ENCODE data around the gene RAB1B.
A peak's percentile ranks its signal among the peaks of the same experiment; 100 is the strongest.
"Not testable (repeated sequence)": the region's sequence is repeated elsewhere in the genome, so short reads cannot be mapped to it uniquely, and the experiment has no call there.

The RAB1B gene

GRCh38 chr11:66309475-66309874 is 41.0 kb downstream of the RAB1B start:
- no peak for DNase-seq (ENCODE audit: low spot score)

GRCh38 chr11:66310324-66310723 is 41.9 kb downstream of the RAB1B start:
- no peak for DNase-seq (ENCODE audit: low spot score)

- DNase-seq (ENCODE audit: low spot score), result not testable (repeated sequence)
Observed at GRCh38 chr11:66310803-66311440, 42.5 kb downstream of the RAB1B start.

GRCh38 chr11:66311470-66311964 is 43.1 kb downstream of the RAB1B start:
- DNase-seq (ENCODE audit: low spot score), result no peak

DNA sequence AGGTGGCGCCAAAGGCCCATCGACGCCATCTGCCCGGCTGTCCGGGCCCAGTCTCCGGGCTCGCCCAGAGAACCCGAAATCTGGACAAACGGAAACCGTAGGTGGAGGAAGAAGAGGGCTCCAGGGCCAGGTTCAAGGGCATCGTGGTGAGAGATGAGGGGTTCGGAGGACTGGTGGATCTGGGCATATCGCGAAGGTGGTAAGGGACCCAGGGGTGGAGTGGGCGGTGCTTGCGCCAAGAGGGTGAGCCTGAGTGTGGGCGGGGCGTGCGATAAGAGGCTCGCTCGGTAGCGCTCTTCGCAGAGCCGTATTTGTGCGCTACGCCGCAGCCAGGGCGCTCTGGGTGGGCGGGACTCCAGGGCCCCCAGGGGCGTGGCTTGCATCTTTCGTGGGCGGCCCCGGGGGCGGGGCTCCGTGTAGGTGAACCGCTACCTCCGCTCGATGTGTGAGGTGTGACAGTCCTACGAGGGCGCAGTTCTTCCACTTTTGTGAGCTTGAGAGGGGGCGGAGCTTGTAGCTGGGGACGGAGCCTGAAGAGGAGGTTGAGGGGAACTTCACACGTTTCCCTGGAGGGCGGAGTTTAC is 43.6 kb downstream of the RAB1B start:
- DNase-seq (ENCODE audit: low spot score), result peak; percentile 97

DNA sequence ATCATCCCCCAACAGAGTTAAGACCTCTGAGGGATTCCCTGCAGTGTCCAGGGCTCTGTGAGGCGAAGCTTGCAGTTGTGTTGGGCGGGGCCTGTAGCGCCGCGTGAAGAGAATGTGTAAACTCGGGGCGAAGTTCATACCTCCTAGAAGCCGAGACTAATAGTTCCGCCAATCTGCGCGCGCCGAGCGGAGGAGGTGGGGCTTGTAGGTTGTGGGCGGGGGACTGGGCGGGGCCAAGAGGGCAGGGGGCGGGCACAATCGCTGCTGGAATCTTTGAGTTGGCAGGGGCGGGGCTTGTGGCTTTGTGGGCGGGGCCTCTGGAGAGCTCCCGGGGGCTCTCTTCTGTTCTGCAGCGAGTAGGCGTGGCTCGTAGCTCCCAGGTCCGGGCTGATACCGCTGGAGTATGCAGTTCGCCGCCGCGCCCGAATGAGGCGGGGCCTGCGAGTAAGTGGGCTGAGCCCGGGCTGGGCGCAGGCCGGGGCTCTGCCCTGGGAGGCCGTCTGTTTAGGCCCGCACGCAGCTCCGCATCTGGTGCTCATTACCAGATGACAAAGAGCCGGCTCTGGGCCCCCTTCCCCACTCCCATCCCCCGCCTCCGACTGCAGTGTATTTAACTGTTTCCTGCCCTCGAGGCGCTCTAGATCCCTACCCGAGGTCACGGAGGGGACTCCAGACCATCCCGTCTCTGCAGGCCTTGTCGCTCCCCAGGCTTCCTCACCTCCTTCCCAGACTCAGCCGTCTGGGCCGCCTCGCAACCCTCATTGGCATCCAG is 44.3 kb downstream of the RAB1B start:
- DNase-seq (ENCODE audit: low spot score), result peak; percentile 98

- no peak for DNase-seq (ENCODE audit: low spot score)
Observed at GRCh38 chr11:66313321-66314185, 45.1 kb downstream of the RAB1B start.

GRCh38 chr11:66314186-66314501 is 45.7 kb downstream of the RAB1B start:
- DNase-seq (ENCODE audit: low spot score), result no peak

DNA sequence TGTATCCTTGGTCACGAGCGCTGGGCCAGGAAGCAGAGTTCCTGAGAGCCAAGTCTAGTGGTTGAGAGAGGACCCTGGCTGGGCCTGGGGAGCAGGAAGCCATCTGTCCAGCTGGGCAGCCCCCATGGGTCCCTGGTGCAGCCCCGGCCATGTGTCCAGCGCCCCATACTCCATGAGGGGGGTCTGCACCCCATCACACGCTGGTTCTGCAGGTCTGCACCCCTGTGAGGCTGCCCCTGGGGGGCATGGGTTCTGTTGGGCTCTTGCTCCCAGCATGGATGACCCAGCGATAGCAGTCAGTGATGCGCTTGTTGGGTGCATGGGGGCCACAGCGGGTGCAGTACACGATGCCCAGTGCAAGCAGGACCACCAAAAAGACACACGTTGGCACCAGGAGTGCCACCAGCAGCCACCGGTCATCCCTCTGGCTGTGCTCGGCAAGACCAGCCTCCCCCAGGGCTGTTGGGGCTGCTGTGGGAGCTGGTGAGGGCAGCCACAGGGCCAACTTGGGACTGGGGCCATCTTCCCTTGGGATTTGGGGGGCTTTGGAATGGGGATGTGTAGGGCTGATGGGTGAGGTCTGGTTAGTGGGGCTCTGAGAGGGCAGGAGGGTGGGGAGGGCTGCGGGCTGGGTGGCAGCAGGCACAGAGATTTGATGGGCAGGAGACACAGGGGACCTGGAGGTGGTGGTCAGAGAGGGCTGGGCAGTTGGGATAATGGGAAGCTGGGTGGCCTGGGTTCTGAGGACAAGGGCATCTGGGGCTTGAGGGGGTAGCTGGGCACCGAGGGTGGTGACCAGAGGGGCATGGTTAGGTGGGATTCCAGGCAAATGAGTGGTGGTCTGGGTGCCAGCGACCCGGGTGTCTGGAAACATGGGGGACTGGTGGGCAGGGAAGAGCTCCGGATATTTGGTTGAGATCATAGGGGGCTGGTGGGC is 46.4 kb downstream of the RAB1B start:
- no peak for DNase-seq (ENCODE audit: low spot score)

DNA sequence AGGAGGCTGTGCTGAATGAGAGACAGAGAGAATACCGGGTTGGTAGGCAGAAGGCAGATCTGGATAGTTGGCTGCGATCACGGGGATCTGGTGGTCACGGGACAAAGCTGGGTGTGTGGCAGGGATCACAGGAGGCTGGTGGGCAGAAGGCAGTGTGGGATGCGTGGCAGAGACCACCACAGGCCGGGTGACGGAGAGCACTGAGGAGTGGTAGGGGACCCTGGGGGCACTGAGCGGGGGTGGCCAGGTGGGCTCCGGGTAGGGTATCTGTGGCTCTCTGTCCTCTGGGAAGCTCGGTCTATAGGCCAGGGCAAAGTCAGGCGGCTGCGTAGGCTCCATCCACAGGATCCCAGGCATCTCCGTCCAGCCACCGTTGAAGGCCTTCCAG is 47.1 kb downstream of the RAB1B start:
- DNase-seq (ENCODE audit: low spot score), result no peak

GRCh38 chr11:66315921-66316811 is 47.7 kb downstream of the RAB1B start:
- no peak for DNase-seq (ENCODE audit: low spot score)

DNA sequence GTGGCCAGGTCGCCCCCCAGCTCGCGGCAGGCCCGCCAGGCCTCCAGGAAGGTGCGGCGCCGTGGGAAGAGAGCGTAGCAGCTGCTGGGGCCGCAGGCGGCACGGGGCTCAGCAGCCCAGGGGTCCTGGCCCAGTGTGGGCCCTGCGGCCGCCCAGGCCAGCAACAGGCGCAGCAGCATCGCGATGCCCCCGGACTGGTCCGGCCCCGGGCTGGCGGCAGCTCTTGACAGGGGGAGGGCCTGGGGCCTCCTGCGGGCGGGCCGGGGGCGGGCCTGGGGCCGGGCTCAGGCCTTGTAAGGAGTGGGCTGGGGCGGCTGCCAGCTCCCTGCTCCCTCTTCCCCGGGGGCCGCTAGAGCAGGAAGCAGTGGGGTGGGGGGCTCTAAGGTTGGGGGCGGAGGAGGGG is 48.4 kb downstream of the RAB1B start, which contains the start of gene CD248:
Gene CD248, minus strand, starts transcription at position 196 of the 403 bp plus-strand sequence. Its CDS starts 17 bp downstream, at position 179.
- no peak for DNase-seq (ENCODE audit: low spot score)

DNA sequence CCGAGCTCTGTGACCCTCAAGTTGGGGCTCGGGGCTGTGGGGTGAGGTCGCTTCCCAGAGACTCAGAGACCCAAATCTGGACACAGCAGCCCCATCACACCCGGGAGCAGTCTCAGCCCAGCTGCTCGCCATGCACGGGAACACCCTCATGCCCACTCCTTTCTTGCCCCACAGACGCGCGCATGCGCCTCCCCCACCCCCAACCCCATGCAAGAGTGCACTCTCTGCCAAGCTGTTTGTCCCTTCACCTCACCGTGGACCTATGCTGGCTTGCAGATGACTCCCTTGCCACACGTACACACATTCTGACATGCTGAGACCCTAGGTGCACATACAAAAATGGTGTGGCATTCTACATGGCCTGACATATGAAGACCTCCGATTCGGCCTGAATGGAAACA is 48.9 kb downstream of the RAB1B start:
- DNase-seq (ENCODE audit: low spot score), result peak; percentile 70

GRCh38 chr11:66317723-66318599 is 49.5 kb downstream of the RAB1B start:
- peak; percentile 72 for DNase-seq (ENCODE audit: low spot score)

DNA sequence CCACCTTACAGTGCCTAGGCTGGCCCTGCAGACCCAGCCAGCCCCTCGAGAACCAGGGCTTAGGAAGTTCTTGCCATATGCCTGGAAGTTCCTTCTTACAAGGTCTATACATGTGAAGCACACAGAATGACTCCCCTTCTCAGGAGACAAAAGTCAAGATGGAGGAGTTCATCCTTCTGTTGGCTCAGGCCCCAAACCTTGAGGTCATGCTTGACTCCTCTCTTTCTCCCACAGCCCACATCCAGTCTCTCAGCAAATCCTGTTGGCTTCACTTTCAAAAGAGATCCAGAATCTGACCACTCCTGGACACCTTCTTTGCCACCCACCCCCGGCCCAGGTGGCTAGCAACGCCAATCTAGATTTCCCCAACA is 50.1 kb downstream of the RAB1B start:
- no peak for DNase-seq (ENCODE audit: low spot score)

- DNase-seq (ENCODE audit: low spot score), result not testable (repeated sequence)
Observed at GRCh38 chr11:66320289-66320688, 51.9 kb downstream of the RAB1B start.

- DNase-seq (ENCODE audit: low spot score), result not testable (repeated sequence)
Observed at GRCh38 chr11:66320748-66321147, 52.3 kb downstream of the RAB1B start.

GRCh38 chr11:66321606-66322005 is 53.2 kb downstream of the RAB1B start:
- no peak for DNase-seq (ENCODE audit: low spot score)

Data from NAMALWA (cell line).